B cell (primary cell): ENCODE data around the gene DEDD2. TPM values are rescaled to one million over a fixed set of nuclear protein-coding genes. Genes with fewer than 3 reads are reported as not detected.
"Not testable (repeated sequence)": the region's sequence is repeated elsewhere in the genome, so short reads cannot be mapped to it uniquely, and the experiment has no call there.

ENCODE experiments used
- ATAC-seq: fragments of 200-7000 bp; cut with Tn5 transposase; one replicate; pipeline ENCODE4 v1.10.0; 2021; ENCODE audit warnings: low read depth, mild to moderate bottlenecking, moderate number of reproducible peaks, moderate library complexity
- CTCF ChIA-PET: fragments of 350-600 bp; sonication (Branson Sonifier 250); formaldehyde crosslinking; loops from one replicate; lab custom pipeline; 2021; ENCODE audit warnings: antibody characterized with exemption, inconsistent platforms; lab: Charles Lee
- POLR2A ChIA-PET: fragments of 350-600 bp; sonication (Branson Sonifier 250); formaldehyde crosslinking; loops from one replicate; lab custom pipeline; 2021; ENCODE audit warnings: antibody characterized with exemption; lab: Charles Lee
- DNase-seq: peaks from one replicate; pipeline ENCODE4 v3.0.0; 2013
- H2AFZ ChIP-seq: 2 replicates; pipeline ENCODE4 v1.6.1; 2012; ENCODE audit warnings: mild to moderate bottlenecking, low read depth, low read length; ENCODE audit not compliant: insufficient read depth, poor library complexity, severe bottlenecking
- H3K27ac ChIP-seq, 2 donors: 1 replicate in 1 of 2; 2 replicates in 1 of 2; pipeline ENCODE4 v1.5.1; 2012 to 2013; ENCODE audit warnings: low read length in 2 of 2, mild to moderate bottlenecking in 2 of 2, moderate library complexity in 1 of 2
- H3K27me3 ChIP-seq, 4 experiments: fragments of 200-600 bp in 1 of 4; sonication (generic) in 1 of 4; replicated peaks in 1 of 4; 1 replicate in 2 of 4; 2 replicates in 2 of 4; pipeline versions ENCODE4 v1.6.1 to v1.7.0; 2013 to 2016; ENCODE audit warnings: low read length in 3 of 4, mild to moderate bottlenecking in 2 of 4, mixed read lengths in 1 of 4, moderate library complexity in 1 of 4; ENCODE audit not compliant: insufficient read depth in 4 of 4, control insufficient read depth in 3 of 4; ENCODE audit errors: control extremely low read depth in 1 of 4
- H3K36me3 ChIP-seq, 2 experiments: replicated peaks in 1 of 2; 1 replicate in 1 of 2; 2 replicates in 1 of 2; pipeline versions ENCODE4 v1.6.1 to v1.7.1; 2013; ENCODE audit warnings: low read length in 1 of 2; ENCODE audit not compliant: insufficient read depth in 2 of 2, control insufficient read depth in 1 of 2; ENCODE audit errors: control extremely low read depth in 1 of 2, extremely low read depth in 1 of 2
- H3K4me1 ChIP-seq, 2 donors: fragments of 200-600 bp in 1 of 2; sonication (generic) in 1 of 2; 1 replicate in 1 of 2; 2 replicates in 1 of 2; pipeline versions ENCODE4 v1.5.1 to v1.6.1; 2013 to 2017; ENCODE audit warnings: low read length in 2 of 2; ENCODE audit not compliant: control insufficient read depth in 2 of 2, insufficient read depth in 2 of 2
- H3K4me2 ChIP-seq: replicated peaks from 2 replicates; pipeline ENCODE3; 2012; ENCODE audit warnings: mild to moderate bottlenecking, low read depth, low read length; ENCODE audit not compliant: poor library complexity, severe bottlenecking
- H3K4me3 ChIP-seq, 5 experiments: fragments of 200-600 bp in 1 of 5; sonication (generic) in 1 of 5; 1 replicate in 3 of 5; 2 replicates in 2 of 5; pipeline versions ENCODE4 v1.5.1 to v1.7.0; 2011 to 2016; ENCODE audit warnings: low read length in 4 of 5, mild to moderate bottlenecking in 4 of 5, low read depth in 2 of 5, control low read depth in 1 of 5, moderate library complexity in 1 of 5; ENCODE audit not compliant: insufficient read depth in 1 of 5; ENCODE audit errors: control extremely low read depth in 1 of 5, extremely low read depth in 1 of 5
- H3K79me2 ChIP-seq: fragments of 200-600 bp; sonication (generic); one replicate; pipeline ENCODE4 v1.6.0; 2016; ENCODE audit warnings: low read length; ENCODE audit not compliant: control insufficient read depth, insufficient read depth
- H3K9ac ChIP-seq: fragments of 200-600 bp; sonication (generic); 2 replicates; pipeline ENCODE4 v1.6.1; 2017; ENCODE audit warnings: mild to moderate bottlenecking, low read length, moderate library complexity
- H3K9me3 ChIP-seq, 3 donors: one replicate each; pipeline versions ENCODE4 v1.6.1 to v1.7.1; 2013; ENCODE audit warnings: low read length in 2 of 3; ENCODE audit not compliant: control insufficient read depth in 2 of 3, insufficient read depth in 1 of 3; ENCODE audit errors: control extremely low read depth in 1 of 3
- H4K20me1 ChIP-seq: 2 replicates; pipeline ENCODE4 v1.6.0; 2012; ENCODE audit warnings: mild to moderate bottlenecking, low read length; ENCODE audit not compliant: insufficient read depth, control insufficient read depth, poor library complexity, severe bottlenecking
- H3K27ac Mint-ChIP-seq: one replicate; pipeline ENCODE4 v1.8.0; 2021; ENCODE audit warnings: mixed read lengths
- H3K27me3 Mint-ChIP-seq: one replicate; pipeline ENCODE4 v1.8.0; 2021; ENCODE audit warnings: mixed read lengths
- H3K4me1 Mint-ChIP-seq: one replicate; pipeline ENCODE4 v1.8.0; 2021; ENCODE audit warnings: mixed read lengths
- H3K4me3 Mint-ChIP-seq: one replicate; pipeline ENCODE4 v1.8.0; 2021; ENCODE audit warnings: mixed read lengths
- H3K9me3 Mint-ChIP-seq: one replicate; pipeline ENCODE4 v1.8.0; 2022; ENCODE audit warnings: mixed read lengths; ENCODE audit not compliant: insufficient read depth
- EZH2 ChIP-seq: IDR thresholded peaks from 2 replicates; pipeline ENCODE4 v1.6.1; 2012; ENCODE audit warnings: borderline replicate concordance, low read depth, mild to moderate bottlenecking, moderate library complexity, low read length; ENCODE audit not compliant: insufficient read depth, poor library complexity, severe bottlenecking
- WGBS: methylation state at CpG from one replicate; pipeline ENCODE4 v1.1.5; 2013; ENCODE audit warnings: missing lambda C conversion rate; ENCODE audit not compliant: insufficient coverage; 5-methylcytosine and 5-hydroxymethylcytosine counted together
- intact Hi-C: fragments of 100-400 bp; cut with micrococcal nuclease; formaldehyde crosslinking; loops from one replicate; pipeline ENCODE4 v1.10.0; 2022
- polyA minus RNA-seq: library from RNA; depleted of rRNA, polyadenylated mRNA; stranded (reverse); fragments of >200 nt; gene quantifications from 2 replicates; pipeline ENCODE4 v1.2.3, GENCODE V29; 2012
- polyA plus RNA-seq: library from polyadenylated mRNA; depleted of rRNA; stranded (reverse); fragments of >200 nt; gene quantifications from 2 replicates; pipeline ENCODE4 v1.2.3, GENCODE V29; 2012
- total RNA-seq, 2 donors: library from RNA; stranded (reverse); fragments of 120-200 nt in 1 of 2; gene quantifications; 1 replicate in 1 of 2; 2 replicates in 1 of 2; pipeline versions ENCODE4 v1.2.3 to v1.2.4, GENCODE V29; 2013 to 2022
- TF ChIP-seq, protein P1 (sequence below): fragments of 200-600 bp; IDR thresholded peaks from one replicate; pipeline ENCODE4 v1.8.0; 2022; ENCODE audit warnings: antibody characterized with exemption, mild to moderate bottlenecking

Gene DEDD2, protein sequence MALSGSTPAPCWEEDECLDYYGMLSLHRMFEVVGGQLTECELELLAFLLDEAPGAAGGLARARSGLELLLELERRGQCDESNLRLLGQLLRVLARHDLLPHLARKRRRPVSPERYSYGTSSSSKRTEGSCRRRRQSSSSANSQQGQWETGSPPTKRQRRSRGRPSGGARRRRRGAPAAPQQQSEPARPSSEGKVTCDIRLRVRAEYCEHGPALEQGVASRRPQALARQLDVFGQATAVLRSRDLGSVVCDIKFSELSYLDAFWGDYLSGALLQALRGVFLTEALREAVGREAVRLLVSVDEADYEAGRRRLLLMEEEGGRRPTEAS
- total RNA-seq (52.8 and 59.5 TPM in 2 replicates), polyA plus RNA-seq (74.2 and 90.6 TPM in 2 replicates), polyA minus RNA-seq (122 and 139 TPM in 2 replicates)
- 58.3 TPM for total RNA-seq (2013)

DNA sequence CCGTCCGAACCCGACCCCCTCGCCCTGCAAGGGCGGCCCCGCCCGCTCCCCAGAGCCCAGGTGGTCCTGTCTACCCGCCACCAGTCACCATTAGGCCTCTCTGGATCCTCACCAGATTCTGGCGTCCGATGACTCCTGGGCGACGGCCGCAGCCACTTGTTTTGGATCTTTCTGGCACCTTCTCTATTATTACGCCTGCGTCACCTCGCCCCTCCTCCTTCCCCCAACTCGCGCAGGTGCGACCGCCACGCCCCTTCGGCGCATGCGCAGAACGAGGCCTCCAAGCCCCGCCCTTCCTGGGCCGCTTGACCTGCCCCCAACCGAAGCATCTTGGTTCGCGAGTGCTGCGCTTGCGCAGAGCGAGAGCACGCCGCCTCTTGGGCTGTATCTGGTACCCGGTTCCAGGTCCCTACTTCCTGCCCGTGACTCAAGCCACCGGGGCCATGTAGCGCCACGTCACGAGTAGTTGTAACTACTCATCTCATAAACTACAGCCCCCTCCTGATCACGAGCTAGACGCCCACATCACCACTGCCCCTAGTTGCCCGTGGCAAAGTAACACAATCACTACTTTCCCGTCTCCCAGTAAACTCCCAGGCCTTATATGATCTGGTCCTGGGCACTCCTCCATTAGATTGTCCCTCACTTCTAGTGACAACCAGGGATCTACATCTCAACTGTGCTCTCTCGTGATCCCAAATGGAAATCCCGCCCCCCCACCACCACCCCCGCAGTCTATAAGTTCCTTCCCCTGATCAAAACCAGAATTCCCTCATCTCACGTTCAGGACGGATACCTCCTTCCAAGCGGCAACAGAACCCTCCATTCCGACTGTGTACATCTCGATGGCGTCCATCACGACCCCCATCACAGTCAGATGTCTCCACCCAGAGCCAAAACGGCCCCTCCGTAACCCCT, at the start of gene DEDD2:
Gene DEDD2 (minus strand): TSS at position 158 of the 918 bp plus-strand sequence. CDS start 670 bp downstream, outside the sequence.
- peaks cover 49 to 61% of the 10 kb centered on the region in 2 donors for H3K4me1 ChIP-seq
- peak within 1 kb of the TSS; percentile 65 for H2AFZ ChIP-seq
- H3K79me2 ChIP-seq, result peaks cover 93% of the 10 kb centered on the region
- Mint-ChIP-seq H3K4me3 (peak within 1 kb of the TSS; percentile 85), H3K27me3 (no peaks in the 10 kb centered on the region), H3K4me1 (peaks cover 77% of the 10 kb centered on the region), H3K9me3 (no peaks in the 10 kb centered on the region), H3K27ac (peak within 1 kb of the TSS; percentile 93)
- peak; percentile 77 for ATAC-seq
- H4K20me1 ChIP-seq, result peaks cover 62% of the 10 kb centered on the region
- H3K27ac ChIP-seq, result peak within 1 kb of the TSS; percentile 97 to 98
- H3K27me3 ChIP-seq, result no peaks in the 10 kb centered on the region
- ChIA-PET POLR2A (interaction anchor here (0.6 to 2.5 kb wide), 4 partner anchors 19 to 88 kb away, joined by 3 to 11 read pairs (median 4); partner anchors contain the start of gene POU2F2), CTCF (interaction anchor here (1.1 to 3.8 kb wide), 4 partner anchors 17 to 85 kb away, joined by 3 to 25 read pairs (median 6); partner anchors contain the start of gene POU2F2)
- H3K36me3 ChIP-seq, result peaks cover 8 to 28% of the 10 kb centered on the region in 2 experiments
- no peaks in the 10 kb centered on the region for H3K9me3 ChIP-seq
- H3K4me2 ChIP-seq, result peak within 1 kb of the TSS; percentile 97
- peak within 1 kb of the TSS; percentile 51 to 99 (median 98) for H3K4me3 ChIP-seq
- intact Hi-C loops, result loop anchor here (1.0 to 2.0 kb wide), 6 partner anchors 16 to 108 kb away; partner anchors contain the start of genes ERF and MEGF8
- TF ChIP-seq EZH2, result no peak
- TF ChIP-seq, protein P1, sequence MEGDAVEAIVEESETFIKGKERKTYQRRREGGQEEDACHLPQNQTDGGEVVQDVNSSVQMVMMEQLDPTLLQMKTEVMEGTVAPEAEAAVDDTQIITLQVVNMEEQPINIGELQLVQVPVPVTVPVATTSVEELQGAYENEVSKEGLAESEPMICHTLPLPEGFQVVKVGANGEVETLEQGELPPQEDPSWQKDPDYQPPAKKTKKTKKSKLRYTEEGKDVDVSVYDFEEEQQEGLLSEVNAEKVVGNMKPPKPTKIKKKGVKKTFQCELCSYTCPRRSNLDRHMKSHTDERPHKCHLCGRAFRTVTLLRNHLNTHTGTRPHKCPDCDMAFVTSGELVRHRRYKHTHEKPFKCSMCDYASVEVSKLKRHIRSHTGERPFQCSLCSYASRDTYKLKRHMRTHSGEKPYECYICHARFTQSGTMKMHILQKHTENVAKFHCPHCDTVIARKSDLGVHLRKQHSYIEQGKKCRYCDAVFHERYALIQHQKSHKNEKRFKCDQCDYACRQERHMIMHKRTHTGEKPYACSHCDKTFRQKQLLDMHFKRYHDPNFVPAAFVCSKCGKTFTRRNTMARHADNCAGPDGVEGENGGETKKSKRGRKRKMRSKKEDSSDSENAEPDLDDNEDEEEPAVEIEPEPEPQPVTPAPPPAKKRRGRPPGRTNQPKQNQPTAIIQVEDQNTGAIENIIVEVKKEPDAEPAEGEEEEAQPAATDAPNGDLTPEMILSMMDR, result no peak
- 20% methylated on average over 57 of the region's 57 CpGs for WGBS
- peak; percentile 100 for DNase-seq
- peak within 1 kb of the TSS; percentile 99 for H3K9ac ChIP-seq

DNA sequence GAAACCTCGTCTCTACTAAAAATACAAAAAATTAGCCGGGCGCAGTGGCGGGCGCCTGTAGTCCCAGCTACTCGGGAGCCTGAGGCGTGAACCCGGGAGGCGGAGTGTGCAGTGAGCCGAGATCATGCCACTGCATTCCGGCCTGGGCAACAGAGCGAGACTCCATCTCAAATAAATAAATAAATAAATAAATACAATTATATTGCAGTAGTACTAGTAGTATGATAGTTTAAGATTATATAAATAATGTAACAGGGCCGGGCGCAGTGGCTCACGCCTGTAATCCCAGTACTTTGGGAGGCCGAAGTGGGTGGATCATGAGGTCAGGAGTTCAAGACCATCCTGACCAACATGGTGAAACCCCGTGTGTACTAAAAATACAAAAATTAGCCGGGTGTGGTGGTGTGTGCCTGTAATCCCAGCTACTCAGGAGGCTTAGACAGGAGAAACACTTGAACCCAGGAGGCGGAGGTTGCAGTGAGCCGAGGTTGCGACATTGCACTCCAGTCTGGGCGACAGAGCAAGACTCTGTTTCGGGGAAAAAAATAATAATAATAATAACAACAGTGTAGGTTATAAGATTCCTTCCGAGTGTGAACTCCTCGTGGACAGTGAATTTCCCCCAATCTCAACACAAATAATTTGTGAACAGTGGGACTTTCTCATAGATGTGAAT, 49.6 kb upstream of the DEDD2 start:
- H3K9me3 ChIP-seq, H3K27ac Mint-ChIP-seq, H3K9ac ChIP-seq, H3K27ac ChIP-seq, H3K4me3 ChIP-seq, H3K27me3 Mint-ChIP-seq, H2AFZ ChIP-seq, H3K9me3 Mint-ChIP-seq, DNase-seq, H4K20me1 ChIP-seq, H3K27me3 ChIP-seq, H3K36me3 ChIP-seq, ATAC-seq, H3K4me3 Mint-ChIP-seq, intact Hi-C loops: not testable (repeated sequence)
- Histone ChIP-seq H3K79me2 (peaks cover 27% of the 10 kb centered on the region), H3K4me1 (peaks cover 26 to 32% of the 10 kb centered on the region in 2 donors), H3K4me2 (peak overlapping the region; percentile 95)
- ChIA-PET CTCF (interaction anchor here (1.2 to 2.6 kb wide), 2 partner anchors 11 to 12 kb away, joined by 4 to 13 read pairs; no protein-coding TSS in a partner anchor), POLR2A (interaction anchor here (1.4 kb wide), 1 partner anchor 12 kb away, joined by 4 read pairs; no protein-coding TSS in a partner anchor)
- WGBS, result 92% methylated on average over 2 of the region's 25 CpGs
- peaks cover 22% of the 10 kb centered on the region for H3K4me1 Mint-ChIP-seq
